HG03025 (cell line): Measurements from ENCODE around the gene AGAP9.
"Not testable (repeated sequence)": the region's sequence is repeated elsewhere in the genome, so short reads cannot be mapped to it uniquely, and the experiment has no call there.

Source experiments
- ATAC-seq: cut with Tn5 transposase; IDR thresholded peaks from one replicate; pipeline ENCODE4 v1.9.1; 2021; ENCODE audit warnings: mild to moderate bottlenecking, moderate library complexity; ENCODE audit not compliant: unreplicated experiment, low FRiP score

The AGAP9 gene

GRCh38 chr10:47523475-47523874 lies at the start of gene AGAP9:
TSS of gene AGAP9 (minus strand) at chr10:47523638. CDS start at chr10:47523526, 112 bp downstream.
- not testable (repeated sequence) for ATAC-seq

- not testable (repeated sequence) for ATAC-seq
Measured at GRCh38 chr10:47571138-47571912, 47.9 kb upstream of the AGAP9 start.

- not testable (repeated sequence) for ATAC-seq
Measured at GRCh38 chr10:47566757-47567156, 43.3 kb upstream of the AGAP9 start.

GRCh38 chr10:47566108-47566699 lies 42.8 kb upstream of the AGAP9 start:
- ATAC-seq = not testable (repeated sequence)

GRCh38 chr10:47565517-47565920 lies 42.1 kb upstream of the AGAP9 start:
- ATAC-seq = not testable (repeated sequence)

- not testable (repeated sequence) for ATAC-seq
Measured at GRCh38 chr10:47564953-47565352, 41.5 kb upstream of the AGAP9 start.

- ATAC-seq = not testable (repeated sequence)
Measured at GRCh38 chr10:47564318-47564717, 40.9 kb upstream of the AGAP9 start.

GRCh38 chr10:47560452-47560851 lies 37.0 kb upstream of the AGAP9 start:
- ATAC-seq = not testable (repeated sequence)

GRCh38 chr10:47559718-47560308 lies 36.4 kb upstream of the AGAP9 start:
- not testable (repeated sequence) for ATAC-seq

GRCh38 chr10:47558109-47558508 lies 34.7 kb upstream of the AGAP9 start:
- not testable (repeated sequence) for ATAC-seq

- not testable (repeated sequence) for ATAC-seq
Measured at GRCh38 chr10:47557616-47558015, 34.2 kb upstream of the AGAP9 start.

GRCh38 chr10:47555334-47555733 lies 31.9 kb upstream of the AGAP9 start:
- not testable (repeated sequence) for ATAC-seq

GRCh38 chr10:47554552-47554951 lies 31.1 kb upstream of the AGAP9 start:
- not testable (repeated sequence) for ATAC-seq

GRCh38 chr10:47553860-47554247 lies 30.4 kb upstream of the AGAP9 start:
- not testable (repeated sequence) for ATAC-seq

- peak; percentile 92 for ATAC-seq
Measured at GRCh38 chr10:47553214-47553859, 29.9 kb upstream of the AGAP9 start.

GRCh38 chr10:47552719-47553118 lies 29.3 kb upstream of the AGAP9 start:
- ATAC-seq = peak; percentile 32

GRCh38 chr10:47547286-47547685 lies 23.8 kb upstream of the AGAP9 start:
- ATAC-seq = not testable (repeated sequence)

GRCh38 chr10:47536430-47536829 lies 13.0 kb upstream of the AGAP9 start:
- not testable (repeated sequence) for ATAC-seq

GRCh38 chr10:47502313-47502712 lies 21.1 kb downstream of the AGAP9 start:
- ATAC-seq = not testable (repeated sequence)

GRCh38 chr10:47494226-47494625 lies 29.2 kb downstream of the AGAP9 start:
- not testable (repeated sequence) for ATAC-seq

- ATAC-seq = not testable (repeated sequence)
Measured at GRCh38 chr10:47491600-47491999, 31.8 kb downstream of the AGAP9 start, which contains the start of gene FAM25G. TSS of gene FAM25G (minus strand) at chr10:47491700. CDS start at chr10:47491674, 26 bp downstream.
